SHP77 treated with DMSO at 0.1 percent for 48 hours (cell line): ENCODE data around the gene OPTN.
A peak's percentile ranks its signal among the peaks of the same experiment; 100 is the strongest.
"Not testable (repeated sequence)": the region's sequence is repeated elsewhere in the genome, so short reads cannot be mapped to it uniquely, and the experiment has no call there.

Source experiments
- DNase-seq: peaks from one replicate; lab custom pipeline; 2025; lab: John Stamatoyannopoulos, UW

Gene OPTN

DNA sequence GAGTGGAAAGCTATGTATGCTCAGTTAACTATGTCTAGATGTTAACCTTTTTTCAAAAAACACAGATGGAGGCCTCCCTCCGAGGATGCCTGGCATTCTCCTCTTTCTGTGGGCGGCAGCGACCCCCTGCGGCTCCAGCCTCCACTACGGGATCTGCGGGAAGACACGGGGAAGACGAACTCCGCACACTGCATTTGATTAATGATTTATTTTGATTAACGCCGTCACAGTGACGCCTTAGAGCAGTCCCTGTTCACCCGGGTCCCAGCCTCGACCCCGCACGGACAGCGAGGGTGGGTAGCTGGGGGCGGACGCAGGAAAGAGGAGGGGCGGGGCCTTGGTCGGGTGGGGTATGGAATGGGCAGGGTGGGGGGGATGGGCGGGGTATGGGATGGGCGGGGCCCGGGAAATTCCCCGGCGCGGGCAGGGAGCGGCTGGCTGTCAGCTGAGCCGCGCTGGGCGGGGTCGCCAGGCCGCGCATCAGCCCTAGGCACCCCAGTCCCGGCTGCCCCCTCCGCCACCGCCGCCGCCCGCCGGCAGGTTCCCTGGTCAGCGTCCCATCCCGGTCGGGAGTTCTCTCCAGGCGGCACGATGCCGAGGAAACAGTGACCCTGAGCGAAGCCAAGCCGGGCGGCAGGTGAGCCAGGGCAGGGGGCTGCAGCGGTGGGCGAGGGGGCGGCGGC is at the start of gene OPTN:
TSS of gene OPTN (plus strand) at position 498 of the 683 bp plus-strand sequence. CDS start 8,960 bp downstream, outside the sequence.
- peak; percentile 72 for DNase-seq

DNA sequence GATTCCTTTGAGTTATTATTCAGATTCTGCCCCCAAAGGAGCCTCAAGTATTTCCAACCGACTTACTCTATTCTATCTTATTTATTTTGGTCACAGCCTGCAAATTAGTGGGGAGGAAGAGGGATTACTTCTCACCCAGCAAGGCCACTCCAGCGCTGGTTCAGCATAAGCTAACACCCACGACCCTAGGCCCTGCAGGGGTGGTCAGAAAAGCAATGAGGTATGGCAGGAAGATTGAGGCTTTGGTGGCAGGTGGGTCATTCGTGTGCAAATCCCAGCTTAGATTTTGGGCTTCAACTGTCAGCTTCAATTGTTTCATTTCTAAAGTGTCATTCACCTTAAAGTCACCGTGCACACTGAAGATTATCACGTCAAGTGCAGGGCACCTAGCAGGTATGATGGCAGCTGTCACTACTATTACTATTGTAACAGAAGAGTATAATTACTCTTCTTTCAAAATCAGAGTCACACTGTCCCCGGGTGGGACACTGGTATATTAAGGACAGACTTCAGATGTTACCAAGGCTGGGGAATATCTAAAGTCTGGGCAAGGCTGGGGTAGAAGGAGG is 48.8 kb upstream of the OPTN start:
- DNase-seq, result no peak

DNA sequence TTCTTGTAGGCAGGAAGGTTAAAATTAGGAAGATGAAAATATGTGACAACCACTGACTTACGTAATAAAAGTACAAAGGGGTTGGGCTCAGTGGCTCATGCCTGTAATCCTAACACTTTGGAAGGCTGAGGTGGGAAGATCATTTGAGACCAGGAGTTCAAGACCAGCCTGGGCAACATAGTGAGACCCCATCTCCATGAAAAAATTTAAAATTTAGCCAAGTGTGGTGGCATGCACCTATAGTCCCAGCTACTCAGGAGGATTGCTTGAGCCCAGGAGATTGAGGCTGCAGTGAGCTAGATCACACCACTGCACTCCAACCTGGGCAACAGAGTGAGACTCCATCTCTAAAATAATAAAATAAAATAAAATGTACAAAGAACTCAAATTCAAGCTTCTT is 46.8 kb upstream of the OPTN start:
- DNase-seq, result not testable (repeated sequence)

DNA sequence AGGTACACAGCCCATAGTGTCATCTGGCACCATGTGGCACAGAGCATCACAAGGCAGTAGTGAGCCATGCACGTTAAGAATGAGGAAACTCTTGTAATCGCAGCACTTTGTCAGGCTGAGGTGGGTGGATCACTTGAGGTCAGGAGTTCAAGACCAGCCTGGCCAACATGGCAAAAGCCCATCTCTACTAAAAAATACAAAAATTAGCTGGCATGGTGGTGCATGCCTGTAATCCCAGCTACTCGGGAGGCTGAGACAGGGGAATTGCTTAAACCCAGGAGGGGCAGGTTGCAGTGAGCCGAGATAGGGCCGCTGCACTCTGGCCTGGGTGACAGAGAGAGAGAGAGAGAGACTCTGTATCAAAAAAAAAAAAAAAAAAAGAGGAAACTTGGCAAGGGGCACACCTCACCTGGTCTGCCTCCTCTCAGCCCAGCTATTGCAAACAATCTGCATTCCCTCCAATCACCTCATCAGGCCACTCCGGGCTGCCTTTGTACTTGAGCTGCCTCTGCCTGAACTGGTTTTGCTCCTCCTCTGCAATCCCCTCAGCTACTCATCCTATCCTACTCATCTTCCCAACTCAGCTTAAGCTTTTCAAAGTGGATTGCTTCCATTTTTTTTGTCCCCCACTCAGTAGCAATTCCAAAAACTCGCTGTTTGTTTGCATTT is 46.0 kb upstream of the OPTN start:
- no peak for DNase-seq

DNA sequence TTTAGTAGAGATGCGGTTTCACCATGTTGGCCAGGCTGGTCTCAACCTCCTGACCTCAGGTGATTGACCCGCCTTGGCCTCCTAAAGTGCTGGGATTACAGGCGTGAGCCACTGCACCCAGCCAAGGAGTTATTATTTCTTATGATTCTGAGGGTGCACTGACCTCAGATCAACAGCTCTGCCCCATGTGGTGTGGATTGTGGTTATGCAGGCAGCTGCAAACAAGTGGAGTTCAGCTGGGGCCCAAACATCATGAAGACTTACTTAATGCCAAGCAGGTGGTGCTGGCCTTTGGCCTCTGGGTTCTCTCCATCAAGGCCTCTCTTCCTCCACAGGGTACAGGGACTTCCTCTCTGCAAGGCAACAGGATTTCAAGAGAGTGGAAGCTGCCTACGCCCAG is 45.1 kb upstream of the OPTN start:
- no peak for DNase-seq

DNA sequence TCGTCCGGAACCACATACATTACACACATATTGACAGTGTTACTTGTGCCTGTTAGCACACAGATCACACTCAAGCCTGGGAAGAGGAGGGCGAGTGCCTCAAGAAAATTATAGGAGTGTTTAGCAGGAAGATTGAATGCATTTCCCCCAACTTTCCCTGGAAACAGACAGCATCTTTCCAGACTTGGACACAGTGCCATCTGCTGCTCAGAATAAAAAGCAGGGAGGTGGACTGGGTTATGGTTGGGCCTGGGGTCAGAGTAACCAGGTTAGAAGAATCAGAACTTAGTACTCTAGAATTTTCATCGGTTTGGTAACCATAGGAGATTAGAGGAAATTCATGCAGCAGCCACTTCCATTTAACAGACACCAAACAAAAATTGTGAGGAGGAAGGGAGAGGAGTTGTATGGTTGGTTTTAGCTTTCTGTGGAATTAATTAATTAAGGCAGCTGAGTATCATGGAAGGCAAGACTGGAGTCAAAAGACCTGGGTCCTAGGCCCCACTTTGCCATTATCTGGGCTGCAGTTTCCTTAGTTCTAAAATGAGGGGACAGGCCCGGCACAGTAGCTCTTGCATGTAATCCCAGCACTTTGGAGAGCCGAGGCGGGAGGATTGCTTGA is 43.4 kb upstream of the OPTN start:
- no peak for DNase-seq

DNA sequence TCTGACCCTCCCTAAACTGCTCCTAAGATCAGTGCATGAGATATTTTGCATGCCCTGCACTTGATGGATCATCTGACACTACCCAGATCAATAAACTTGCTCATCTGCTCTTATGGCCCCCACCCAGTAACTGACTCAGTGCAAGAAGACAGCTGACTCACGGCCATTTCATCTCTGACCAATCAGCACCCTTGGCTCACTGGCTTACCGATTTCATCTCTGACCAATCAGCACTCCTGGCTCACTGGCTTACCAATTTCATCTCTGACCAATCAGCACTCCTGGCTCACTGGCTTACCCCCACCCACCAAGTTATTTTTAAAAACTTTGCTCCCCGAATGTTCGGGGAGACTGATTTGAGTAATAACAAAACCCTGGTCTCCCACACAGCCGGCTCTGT is 37.2 kb upstream of the OPTN start:
- DNase-seq, result no peak

DNA sequence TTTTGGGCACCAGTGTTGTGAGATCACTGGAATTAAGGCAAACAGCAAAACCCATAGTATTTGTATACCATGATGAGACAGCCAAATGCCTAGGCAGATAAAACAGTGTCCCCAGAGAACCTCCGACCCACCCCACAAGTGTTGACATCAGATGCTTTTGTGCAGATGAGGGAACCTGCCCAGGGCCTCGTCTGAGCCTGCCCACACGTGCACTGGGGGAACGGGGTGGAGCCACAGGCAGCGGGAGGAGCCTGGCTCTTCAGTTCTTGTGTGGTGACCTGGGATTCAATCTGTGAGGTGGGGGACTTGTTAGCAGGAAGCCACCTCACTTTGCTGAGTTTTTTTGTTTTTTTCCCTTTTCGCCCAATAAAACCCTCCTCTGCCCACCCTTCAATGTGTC is 33.4 kb upstream of the OPTN start:
- no peak for DNase-seq

DNA sequence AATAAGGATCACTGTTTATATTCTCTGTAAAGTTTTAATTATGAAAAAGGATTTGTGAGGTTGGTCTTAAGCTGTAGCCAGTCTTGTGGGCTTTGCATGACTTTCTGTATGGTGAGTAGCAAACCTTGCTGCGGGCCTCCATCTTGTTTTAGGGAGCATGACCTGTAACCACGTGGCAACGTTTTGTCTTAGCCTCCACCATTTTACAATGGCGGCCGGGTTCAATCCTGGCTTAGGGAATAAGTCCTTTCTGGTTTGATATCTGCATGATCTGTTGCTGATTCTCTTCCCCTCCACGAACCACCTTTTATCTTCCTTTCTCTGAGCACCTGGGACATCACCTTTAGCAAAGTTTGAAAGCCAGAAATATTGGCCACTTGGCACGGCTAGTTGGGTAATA is 32.5 kb upstream of the OPTN start:
- no peak for DNase-seq

DNA sequence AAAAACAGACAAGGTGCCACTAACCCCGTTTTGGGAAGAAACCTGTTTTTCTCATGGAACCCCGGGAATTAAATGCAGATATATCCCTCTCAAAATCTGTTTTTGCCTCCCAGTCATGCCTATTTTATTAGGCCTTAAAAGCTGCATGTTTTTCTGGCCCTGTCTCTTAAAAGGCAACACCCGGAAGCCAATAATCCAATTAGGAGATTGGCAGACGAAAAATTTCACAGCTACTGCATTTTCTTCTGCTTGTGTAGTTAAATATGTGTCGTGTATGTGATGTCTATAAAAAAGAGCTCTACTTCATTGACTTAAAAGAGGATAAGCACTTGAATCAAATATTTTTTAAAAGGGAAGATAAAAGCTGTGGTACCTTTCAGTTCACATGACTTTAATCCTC is 31.9 kb upstream of the OPTN start:
- no peak for DNase-seq

DNA sequence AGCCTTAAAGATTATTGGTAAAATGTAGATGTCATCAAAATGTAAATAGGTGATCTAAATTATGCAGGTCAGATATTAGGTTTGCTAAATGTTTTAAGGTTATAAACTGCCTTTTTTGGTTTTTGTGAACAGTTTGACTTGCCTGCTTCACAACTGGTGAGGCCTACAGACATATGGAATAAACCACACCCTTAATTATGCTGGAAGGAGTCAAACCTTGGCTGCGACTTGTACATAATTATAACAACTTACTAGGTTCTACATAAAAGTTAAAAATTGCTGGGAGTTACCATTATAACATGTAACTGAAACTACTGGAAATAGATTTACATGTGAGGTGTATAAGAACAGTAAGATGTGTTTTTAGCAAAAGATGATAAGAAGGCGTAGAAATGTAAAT is 31.5 kb upstream of the OPTN start:
- DNase-seq, result no peak

DNA sequence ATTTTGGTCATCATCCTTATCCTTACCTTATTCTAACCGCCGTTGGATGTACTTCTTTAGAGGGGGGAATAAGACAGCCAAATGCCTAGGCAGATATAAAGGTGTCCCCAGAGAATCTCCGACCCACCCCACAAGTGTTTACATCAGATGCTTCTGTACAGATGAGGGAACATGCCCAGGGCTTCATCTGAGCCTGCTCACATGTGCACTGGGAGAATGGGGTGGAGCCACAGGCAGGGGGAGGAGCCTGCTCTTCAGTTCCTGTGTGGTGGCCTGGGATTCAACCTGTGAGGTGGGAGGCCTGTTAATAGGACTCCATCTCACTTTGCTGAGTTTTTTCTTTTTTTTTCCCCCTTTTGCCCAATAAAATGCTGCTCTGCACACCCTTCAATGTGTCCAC is 27.6 kb upstream of the OPTN start:
- no peak for DNase-seq

DNA sequence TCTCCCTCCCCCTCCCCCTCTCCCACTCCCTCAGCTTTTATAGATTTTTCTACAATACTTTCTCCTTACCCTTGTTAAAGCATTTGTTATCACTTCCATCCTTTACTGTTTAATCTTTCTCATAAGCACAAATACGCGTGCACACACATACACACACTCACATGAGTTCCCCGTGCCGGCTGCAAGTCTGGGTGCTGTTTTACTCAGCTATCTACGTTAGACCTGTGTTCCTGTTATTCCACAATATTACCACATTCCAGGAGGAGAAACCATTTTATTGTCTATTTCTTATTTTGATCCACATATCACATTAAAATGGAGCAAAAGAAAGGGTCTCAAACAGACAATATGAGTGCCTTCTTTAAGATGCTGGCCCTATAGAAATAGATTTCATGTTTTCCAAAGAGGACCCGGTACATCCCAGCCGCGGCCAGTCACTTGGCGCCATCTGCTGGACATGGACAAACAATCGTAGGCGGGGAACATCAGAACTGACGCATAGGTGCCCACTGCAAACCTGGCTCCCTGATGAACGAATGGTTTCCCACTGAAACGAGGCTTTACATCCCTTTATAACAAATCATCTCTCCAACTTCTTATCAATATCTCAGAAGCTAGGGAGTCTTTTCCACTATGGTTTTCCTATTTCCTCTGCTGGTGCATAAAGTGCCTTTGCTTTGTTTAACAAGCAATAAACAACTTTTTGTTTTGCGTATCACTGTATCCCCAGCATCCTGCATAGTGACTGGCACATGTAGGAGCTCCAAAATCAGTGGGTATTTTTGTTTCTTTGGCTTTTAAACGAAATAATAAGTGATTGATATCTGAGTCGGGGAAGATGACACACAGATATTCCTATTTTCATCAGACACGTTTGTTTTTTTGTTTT is 25.2 kb upstream of the OPTN start:
- DNase-seq, result peak; percentile 36

DNA sequence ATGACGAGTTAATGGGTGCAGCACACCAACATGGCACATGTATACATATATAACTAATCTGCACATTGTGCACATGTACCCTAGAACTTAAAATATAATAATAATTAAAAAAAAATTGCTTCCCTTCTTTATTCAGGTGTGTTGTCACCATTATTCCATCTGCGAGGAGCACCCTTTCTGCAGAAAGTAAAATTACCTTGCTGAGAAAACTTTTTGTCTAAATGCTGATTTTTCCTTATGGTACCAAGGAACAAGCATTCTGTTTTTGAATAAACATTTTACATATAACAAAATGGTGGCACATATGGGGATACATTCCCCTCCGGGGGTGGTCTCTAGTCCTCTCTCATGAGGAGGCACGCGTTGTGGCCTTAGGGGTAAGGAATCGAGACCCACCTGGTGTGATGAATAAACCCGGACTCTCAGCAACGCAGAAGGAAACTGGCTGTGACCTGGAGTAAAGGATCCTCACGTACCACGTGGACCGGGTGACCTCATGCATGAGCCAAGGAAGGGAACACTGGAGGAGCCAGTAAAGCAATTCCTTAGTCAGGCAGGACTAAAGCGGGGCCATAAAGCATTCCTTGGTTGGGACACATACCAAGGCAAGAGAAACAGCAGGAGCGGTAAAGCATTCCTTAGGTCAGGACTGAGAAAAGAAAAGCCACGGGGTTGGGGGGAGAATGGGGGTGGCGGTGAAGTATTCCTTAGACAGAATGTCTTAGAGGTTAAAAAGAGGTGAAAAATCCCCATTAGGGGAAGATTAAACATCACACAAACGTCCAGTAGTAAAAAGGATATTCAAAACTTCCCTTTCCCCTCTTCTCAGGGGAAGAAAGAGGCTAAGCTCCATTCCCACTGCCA is 20.8 kb upstream of the OPTN start:
- no peak for DNase-seq

DNA sequence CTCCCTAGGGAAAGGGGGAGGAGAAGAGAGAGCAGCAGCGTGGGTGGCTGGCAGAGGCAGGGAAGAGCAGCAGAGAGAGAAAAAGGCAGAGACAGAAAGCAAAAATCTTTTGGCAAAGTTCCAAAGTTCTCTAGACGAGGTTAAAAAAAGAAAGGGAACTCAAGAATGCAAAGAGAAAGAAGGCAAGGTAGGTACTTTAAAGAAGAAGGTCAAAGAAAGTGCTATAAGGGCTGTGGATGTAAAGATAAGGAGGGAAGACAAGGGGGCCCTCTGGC is 20.2 kb upstream of the OPTN start:
- DNase-seq, result no peak

DNA sequence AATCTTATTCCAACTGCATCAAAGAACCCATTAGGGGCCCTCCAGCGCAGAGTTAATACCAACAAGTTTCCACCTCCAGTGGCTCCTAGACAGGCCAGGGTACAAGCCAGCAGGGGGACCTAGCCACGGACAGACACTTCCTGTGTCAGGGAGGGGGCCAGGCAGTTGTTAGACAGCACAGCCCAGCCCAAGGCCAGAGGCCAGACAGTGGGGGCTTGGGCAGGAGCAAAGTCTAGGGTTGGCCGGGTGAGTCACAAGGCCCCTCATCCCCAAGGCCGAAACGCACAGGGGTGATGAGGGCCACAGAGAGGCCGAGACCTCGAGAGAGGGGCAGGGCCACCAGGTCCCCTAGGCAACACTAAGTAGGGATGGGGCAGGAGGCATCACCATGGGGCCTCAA is 19.3 kb upstream of the OPTN start:
- DNase-seq, result no peak

DNA sequence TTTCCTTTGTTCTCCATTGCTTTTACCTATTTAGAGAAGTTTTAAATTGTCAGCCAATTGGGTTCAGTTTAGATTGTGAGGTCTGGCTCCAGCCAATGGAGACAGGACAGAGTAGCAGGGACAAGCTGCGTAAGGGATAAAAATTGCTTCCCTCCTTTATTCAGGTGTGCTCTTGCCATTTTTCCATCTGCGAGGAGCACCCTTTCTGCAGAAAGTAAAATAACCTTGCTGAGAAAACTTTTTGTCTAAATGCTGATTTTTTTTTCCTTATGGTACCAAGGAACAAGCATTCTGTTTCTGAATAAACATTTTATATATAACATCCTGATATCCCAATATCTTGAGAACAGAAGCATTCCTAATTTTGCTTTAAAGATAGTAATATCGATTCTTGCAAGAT is 16.3 kb upstream of the OPTN start:
- DNase-seq, result not testable (repeated sequence)

DNA sequence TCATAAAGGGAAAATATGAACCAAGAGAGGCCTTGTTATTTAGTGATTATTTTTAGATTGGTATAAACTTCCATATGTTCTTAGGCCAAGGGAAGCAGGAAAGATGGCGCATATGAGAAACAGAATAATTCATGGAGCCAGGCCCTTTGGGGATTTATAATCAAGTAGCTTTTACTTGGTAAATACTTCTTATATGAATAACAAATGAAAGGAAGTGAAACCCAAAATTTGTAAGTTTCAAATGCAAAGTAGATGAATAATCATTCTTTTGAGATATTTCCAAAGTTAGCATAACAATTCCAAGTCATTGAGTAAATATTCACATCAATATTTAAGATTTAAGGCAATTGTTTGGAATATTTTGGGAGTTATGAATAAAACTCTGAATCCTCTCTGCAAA is 13.9 kb upstream of the OPTN start:
- DNase-seq, result no peak

DNA sequence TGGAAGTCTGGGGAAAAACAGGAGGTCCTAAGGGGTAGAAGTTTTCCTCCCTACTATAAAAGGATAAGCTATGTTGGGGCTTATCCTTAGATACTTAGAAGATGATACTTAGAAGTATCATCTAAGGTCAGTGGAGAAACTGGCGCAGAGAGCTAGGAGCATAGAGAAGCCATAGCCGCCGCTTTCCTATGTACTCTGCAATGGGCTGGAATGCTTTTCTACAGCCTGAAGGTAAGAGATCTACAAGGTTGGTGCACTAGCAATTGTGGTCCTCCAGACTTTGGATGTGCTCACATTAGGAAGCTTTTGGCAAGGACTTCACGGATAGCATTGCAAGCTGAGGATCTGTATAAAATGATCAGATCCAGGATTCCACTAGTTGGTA is 12.4 kb upstream of the OPTN start:
- no peak for DNase-seq

DNA sequence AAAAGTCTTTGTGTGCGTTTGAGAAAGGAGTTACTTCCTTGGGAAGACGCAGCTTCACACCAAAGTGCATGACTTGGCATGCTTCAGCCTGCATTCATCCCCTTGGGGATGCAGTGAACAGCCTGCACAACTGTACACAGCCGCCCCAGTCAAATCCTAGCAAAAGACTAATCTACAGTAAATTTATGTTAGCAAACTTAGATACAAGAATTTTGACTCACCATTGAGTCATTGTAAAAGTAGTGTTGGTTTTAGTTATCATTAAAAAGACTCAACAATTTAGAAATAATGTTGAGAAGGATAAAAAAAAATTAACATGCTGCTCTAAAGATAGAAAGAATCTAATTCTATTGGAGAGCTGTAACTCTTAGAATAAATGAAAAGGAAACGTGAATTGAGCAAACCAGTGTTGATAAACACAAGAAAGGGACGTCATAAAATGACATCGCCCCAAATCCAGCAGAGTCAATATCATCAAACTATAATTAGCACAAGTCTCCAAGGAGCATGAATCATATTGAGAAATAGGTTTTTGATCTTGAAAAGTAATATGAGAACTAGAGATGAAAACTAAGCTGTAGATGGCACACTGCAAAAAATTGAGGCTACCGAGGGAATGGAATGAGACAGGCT is 11.9 kb upstream of the OPTN start:
- DNase-seq, result no peak

DNA sequence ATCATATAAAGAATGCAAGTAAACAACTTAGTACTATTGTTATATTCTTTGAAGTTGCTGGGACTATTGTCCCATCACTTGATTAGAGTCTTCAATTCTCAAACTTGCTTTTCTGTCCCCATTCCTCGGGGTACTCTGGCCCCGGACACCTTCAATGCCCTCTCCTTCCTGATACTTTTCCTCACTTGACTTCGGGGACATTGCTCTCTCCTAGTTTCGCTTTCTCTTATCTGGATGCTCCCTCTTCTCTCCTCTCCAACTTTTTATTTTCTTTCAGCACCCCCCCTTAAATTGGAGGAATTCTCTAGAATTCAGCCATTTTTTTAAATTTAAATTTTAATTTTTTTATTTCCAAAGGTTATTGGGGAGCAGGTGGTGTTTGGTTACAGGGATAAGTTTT is 10.6 kb upstream of the OPTN start:
- no peak for DNase-seq
